Tibial artery (tissue), 4 donors: ENCODE results near the gene CD3E.

Experiments used
- DNase-seq, 2 donors: peaks; one replicate each; pipeline ENCODE4 v3.0.0-alpha.2; 2019
- H3K27ac ChIP-seq, 2 donors: fragments of 200-600 bp; sonication (generic) in 1 of 2; 1 replicate in 1 of 2; 2 replicates in 1 of 2; pipeline ENCODE4 v1.5.1; 2018 to 2019; ENCODE audit warnings: mild to moderate bottlenecking in 1 of 2
- H3K27me3 ChIP-seq, 2 donors: fragments of 200-600 bp; sonication (generic) in 1 of 2; one replicate each; pipeline versions ENCODE4 v1.5.1 to v1.6.0; 2016 to 2019
- H3K36me3 ChIP-seq, 3 donors: fragments of 200-600 bp; sonication (generic) in 2 of 3; one replicate each; pipeline ENCODE4 v1.5.1; 2016 to 2019; ENCODE audit warnings: mild to moderate bottlenecking in 2 of 3
- H3K4me1 ChIP-seq, 4 donors: fragments of 200-600 bp; sonication (generic) in 2 of 4; 1 replicate in 3 of 4; 2 replicates in 1 of 4; pipeline ENCODE4 v1.5.1; 2016 to 2019
- H3K4me3 ChIP-seq, 2 donors: fragments of 200-600 bp; sonication (generic) in 1 of 2; 1 replicate in 1 of 2; 2 replicates in 1 of 2; pipeline ENCODE4 v1.5.1; 2018 to 2019; ENCODE audit warnings: mild to moderate bottlenecking in 2 of 2
- H3K9me3 ChIP-seq, 3 donors: fragments of 200-600 bp; sonication (generic) in 1 of 3; one replicate each; pipeline ENCODE4 v1.5.1; 2016 to 2019
- CTCF ChIP-seq, 2 experiments: fragments of 200-600 bp in 1 of 2; fragments of 450-650 bp in 1 of 2; IDR thresholded peaks; one replicate each; pipeline ENCODE4 v1.5.1; 2017 to 2019; ENCODE audit warnings: antibody characterized with exemption in 2 of 2, mild to moderate bottlenecking in 1 of 2, moderate library complexity in 1 of 2
- intact Hi-C: fragments of 100-400 bp; cut with DNase I; formaldehyde crosslinking; loops from one replicate; pipeline ENCODE4 v1.15.0; 2023; ENCODE audit warnings: low total_unique reads

The CD3E gene

DNA sequence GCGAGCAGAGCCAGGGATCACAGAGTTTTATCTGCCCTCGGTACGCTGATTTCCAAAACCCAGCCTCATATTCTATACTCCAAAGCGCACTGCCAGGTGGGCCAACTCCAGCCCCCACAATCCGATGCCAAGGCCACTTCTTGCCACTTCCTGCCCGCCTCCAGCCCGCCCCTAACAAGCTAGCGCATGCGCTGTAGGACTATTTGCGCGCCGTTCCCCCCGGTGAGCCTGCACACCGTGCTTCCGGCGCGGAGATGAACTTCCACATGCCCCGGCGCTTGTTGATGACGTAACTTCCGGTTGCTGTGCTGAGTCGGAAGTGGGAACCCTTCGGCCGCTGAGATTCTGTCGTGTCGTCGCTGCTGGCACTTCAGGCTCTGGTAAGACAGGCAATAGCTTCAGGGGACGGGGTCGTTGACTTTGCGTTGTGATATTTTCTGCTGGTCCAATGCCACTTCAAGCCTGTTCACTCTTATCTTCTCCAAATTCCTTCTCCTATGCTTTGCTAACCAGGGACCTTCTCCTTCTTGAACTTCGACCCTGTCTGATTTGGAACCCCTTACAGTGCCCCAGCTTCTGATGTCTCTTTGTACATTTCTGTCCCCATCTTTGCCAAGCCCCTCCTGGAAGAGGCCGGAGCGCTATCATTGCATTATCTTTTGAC is 54.9 kb downstream of the CD3E start, which contains the start of gene UBE4A:
UBE4A (plus strand) TSS at position 306 of the 664 bp plus-strand sequence. CDS start 5,481 bp downstream, outside the sequence.
- H3K9me3 ChIP-seq: no peaks in the 10 kb centered on the region
- intact Hi-C loops: no loop called here
- H3K27ac ChIP-seq: peak within 1 kb of the TSS; percentile 66 to 74
- no peaks in the 10 kb centered on the region for H3K36me3 ChIP-seq
- no peaks in the 10 kb centered on the region for H3K27me3 ChIP-seq
- DNase-seq: peak; percentile 95 to 96
- TF ChIP-seq CTCF (IDR thresholded peaks at IDR 0.05): no peak
- H3K4me3 ChIP-seq: peak within 1 kb of the TSS; percentile 83 to 88
- H3K4me1 ChIP-seq: peaks cover 0 to 16% (median 2%) of the 10 kb centered on the region in 4 donors

- intact Hi-C loops: no loop called here
- Histone ChIP-seq H3K9me3 (no peaks in the 10 kb centered on the region), H3K27me3 (no peaks in the 10 kb centered on the region), H3K36me3 (peaks cover 41 to 53% (median 48%) of the 10 kb centered on the region in 3 donors), H3K4me3 (no peak overlapping the region), H3K27ac (no peak overlapping the region), H3K4me1 (peaks cover 0 to 11% (median 1%) of the 10 kb centered on the region in 4 donors)
- no peak for DNase-seq
- no peak for TF ChIP-seq CTCF (IDR thresholded peaks at IDR 0.05)
Measured at GRCh38 chr11:118364956-118365615, 60.6 kb downstream of the CD3E start.
